ENCODE results near the gene BRIP1.
"Not testable (repeated sequence)": the region's sequence is repeated elsewhere in the genome, so short reads cannot be mapped to it uniquely, and the experiment has no call there.

BRIP1 gene

GRCh38 chr17:61862105-61862574, 1.2 kb downstream of the BRIP1 start:
- no peak for DNase-seq

GRCh38 chr17:61860397-61860796, 2.9 kb downstream of the BRIP1 start:
- DNase-seq = not testable (repeated sequence)

- DNase-seq = no peak
These were observed 7.3 kb downstream of the BRIP1 start for GRCh38 chr17:61856035-61856434.

- DNase-seq = no peak
These were observed 10.5 kb downstream of the BRIP1 start for GRCh38 chr17:61852857-61853256.

GRCh38 chr17:61849674-61850073, 13.7 kb downstream of the BRIP1 start:
- DNase-seq = no peak

GRCh38 chr17:61848896-61849295, 14.4 kb downstream of the BRIP1 start:
- DNase-seq = no peak

- DNase-seq = no peak
These were observed 15.1 kb downstream of the BRIP1 start for GRCh38 chr17:61848247-61848646.

- DNase-seq = no peak
These were observed 15.7 kb downstream of the BRIP1 start for GRCh38 chr17:61847659-61848058.

- DNase-seq = no peak
These were observed 16.5 kb downstream of the BRIP1 start for GRCh38 chr17:61846761-61847375.

GRCh38 chr17:61846088-61846487, 17.2 kb downstream of the BRIP1 start:
- no peak for DNase-seq

- no peak for DNase-seq
These were observed 19.9 kb downstream of the BRIP1 start for GRCh38 chr17:61843435-61843834.

- no peak for DNase-seq
These were observed 20.4 kb downstream of the BRIP1 start for GRCh38 chr17:61842899-61843298.

GRCh38 chr17:61839300-61839786, 24.0 kb downstream of the BRIP1 start:
- DNase-seq = no peak

GRCh38 chr17:61837175-61838051, 25.9 kb downstream of the BRIP1 start:
- DNase-seq = peak; percentile 64

- DNase-seq = no peak
These were observed 26.8 kb downstream of the BRIP1 start for GRCh38 chr17:61836266-61837174.

GRCh38 chr17:61835606-61836005, 27.7 kb downstream of the BRIP1 start:
- no peak for DNase-seq

GRCh38 chr17:61834610-61835009, 28.7 kb downstream of the BRIP1 start:
- DNase-seq = no peak

- no peak for DNase-seq
These were observed 29.7 kb downstream of the BRIP1 start for GRCh38 chr17:61833536-61834193.

GRCh38 chr17:61832463-61832862, 30.9 kb downstream of the BRIP1 start:
- no peak for DNase-seq

- DNase-seq = no peak
These were observed 32.2 kb downstream of the BRIP1 start for GRCh38 chr17:61831099-61831498.

- DNase-seq = no peak
These were observed 34.6 kb downstream of the BRIP1 start for GRCh38 chr17:61828694-61829093.

- no peak for DNase-seq
These were observed 35.5 kb downstream of the BRIP1 start for GRCh38 chr17:61827649-61828395.
